ENCODE data around the gene GLRX3. TPM values are rescaled to one million over a fixed set of nuclear protein-coding genes. Genes with fewer than 3 reads are reported as not detected.

The GLRX3 gene
- total RNA-seq, 1 experiment from 2014 or later = 86.8 TPM

Other genes with a start within 250 kb of the GLRX3 start
- not detected in 2 replicates for gene EBF3, start 172.1 kb upstream of the GLRX3 start, total RNA-seq (2014; rRNA removed; shearing (Covaris generic); ENCODE audit: low replicate concordance)
- 0.75 and 3.9 TPM in 2 replicates for gene C10orf143, start 25.6 kb upstream of the GLRX3 start, total RNA-seq (2014; rRNA removed; shearing (Covaris generic); ENCODE audit: low replicate concordance)

All from Karpas-422 (cell line).